Neural cell (in vitro differentiated cells): ENCODE results near the gene RGS9. TPM values are rescaled to one million over a fixed set of nuclear protein-coding genes. Genes with fewer than 3 reads are reported as not detected.

ENCODE experiments used
- H2AFZ ChIP-seq: fragments of 200-600, 300-800 bp; sonication (generic), shearing (Covaris generic); 2 replicates; pipeline ENCODE4 v1.6.0; 2014; ENCODE audit warnings: low read depth, mild to moderate bottlenecking, antibody characterized with exemption, low read length, moderate library complexity
- H3F3A ChIP-seq: fragments of 200-600 bp; shearing (Covaris generic); 2 replicates; pipeline ENCODE4 v1.6.1; 2016; ENCODE audit warnings: mild to moderate bottlenecking, moderate library complexity, mixed read lengths, antibody characterized with exemption, low read length; ENCODE audit not compliant: insufficient read depth, poor library complexity, severe bottlenecking
- H3K27ac ChIP-seq: fragments of 200-600, 300-800 bp; sonication (generic), shearing (Covaris generic); 2 replicates; pipeline ENCODE4 v1.5.1; 2014; ENCODE audit warnings: mild to moderate bottlenecking, low read length, moderate library complexity
- H3K27me3 ChIP-seq: fragments of 300-800, 200-600 bp; sonication (generic), shearing (Covaris generic); 2 replicates; pipeline ENCODE4 v1.6.0; 2014; ENCODE audit warnings: mild to moderate bottlenecking, low read depth, low read length, moderate library complexity; ENCODE audit not compliant: insufficient read depth
- H3K36me3 ChIP-seq: fragments of 300-800, 200-600 bp; sonication (generic), shearing (Covaris generic); 2 replicates; pipeline ENCODE4 v1.5.1; 2014; ENCODE audit warnings: mild to moderate bottlenecking, antibody characterized with exemption, low read length, moderate library complexity; ENCODE audit not compliant: insufficient read depth
- H3K4me2 ChIP-seq: fragments of 300-800, 200-600 bp; sonication (generic), shearing (Covaris generic); 2 replicates; pipeline ENCODE4 v1.6.0; 2014; ENCODE audit warnings: mild to moderate bottlenecking, low read length
- H3K4me3 ChIP-seq: fragments of 300-800, 200-600 bp; sonication (generic), shearing (Covaris generic); 2 replicates; pipeline ENCODE4 v1.5.1; 2014; ENCODE audit warnings: mild to moderate bottlenecking, low read length, moderate library complexity
- H3K79me2 ChIP-seq: fragments of 200-600 bp; shearing (Covaris generic); replicated peaks from 2 replicates; pipeline ENCODE4 v1.6.0; 2014; ENCODE audit warnings: mild to moderate bottlenecking, low read length, moderate library complexity; ENCODE audit not compliant: insufficient read depth
- H3K9ac ChIP-seq: fragments of 300-800, 200-600 bp; sonication (generic), shearing (Covaris generic); 2 replicates; pipeline ENCODE4 v1.6.1; 2016; ENCODE audit warnings: mild to moderate bottlenecking, low read length, mixed read lengths
- H3K9me2 ChIP-seq: fragments of 200-600 bp; shearing (Covaris generic); 2 replicates; pipeline ENCODE4 v1.6.1; 2016; ENCODE audit warnings: mild to moderate bottlenecking, low read length, mixed read lengths; ENCODE audit not compliant: insufficient read depth
- H3K9me3 ChIP-seq: fragments of 200-600, 300-800 bp; sonication (generic), shearing (Covaris generic); 2 replicates; pipeline ENCODE4 v1.6.1; 2016; ENCODE audit warnings: mild to moderate bottlenecking, mixed run types, low read length, moderate library complexity, mixed read lengths
- H4K20me1 ChIP-seq: fragments of 200-600 bp; shearing (Covaris generic); 2 replicates; pipeline ENCODE4 v1.6.1; 2016; ENCODE audit warnings: mild to moderate bottlenecking, mixed run types; ENCODE audit not compliant: insufficient read depth
- CTCF ChIP-seq: fragments of 450-650 bp; IDR thresholded peaks from 2 replicates; pipeline ENCODE4 v1.5.1; 2014; ENCODE audit warnings: antibody characterized with exemption, mild to moderate bottlenecking, moderate library complexity; ENCODE audit not compliant: poor library complexity, severe bottlenecking
- EP300 ChIP-seq: fragments of 450-650 bp; conservative IDR thresholded peaks from 2 replicates; pipeline ENCODE4 v1.6.1; 2014; ENCODE audit warnings: antibody characterized with exemption, mild to moderate bottlenecking, moderate library complexity; ENCODE audit not compliant: poor library complexity, severe bottlenecking
- EZH2 ChIP-seq: fragments of 200-600, 300-800 bp; shearing (Covaris generic), sonication (generic); IDR thresholded peaks from 2 replicates; pipeline ENCODE4 v1.6.1; 2014; ENCODE audit warnings: antibody characterized with exemption, low read length, borderline replicate concordance, mild to moderate bottlenecking; ENCODE audit not compliant: insufficient read depth, poor library complexity, severe bottlenecking
- MXI1 ChIP-seq: fragments of 450-650 bp; conservative IDR thresholded peaks from 2 replicates; pipeline ENCODE4 v1.6.1; 2014; ENCODE audit warnings: antibody characterized with exemption, mild to moderate bottlenecking; ENCODE audit not compliant: poor library complexity, severe bottlenecking
- POLR2AphosphoS5 ChIP-seq: IDR thresholded peaks from 2 replicates; pipeline ENCODE4 v1.6.1; 2012
- RAD21 ChIP-seq: fragments of 450-650 bp; conservative IDR thresholded peaks from 2 replicates; pipeline ENCODE4 v1.6.1; 2014; ENCODE audit warnings: antibody characterized with exemption, mild to moderate bottlenecking, moderate library complexity
- SMC3 ChIP-seq: fragments of 450-650 bp; conservative IDR thresholded peaks from 2 replicates; pipeline ENCODE4 v1.6.1; 2014; ENCODE audit warnings: antibody characterized with exemption, mild to moderate bottlenecking, moderate library complexity; ENCODE audit not compliant: poor library complexity
- TAF1 ChIP-seq: IDR thresholded peaks from 2 replicates; pipeline ENCODE4 v1.6.1; 2012; ENCODE audit warnings: low read depth
- polyA plus RNA-seq: library from polyadenylated mRNA; depleted of rRNA; stranded (reverse); fragments of >200 nt; gene quantifications from 2 replicates; pipeline ENCODE4 v1.2.3, GENCODE V29; 2014
- TF ChIP-seq, protein P1 (sequence below): IDR thresholded peaks from 2 replicates; pipeline ENCODE4 v1.6.1; 2012; ENCODE audit warnings: borderline replicate concordance

The RGS9 gene
- polyA plus RNA-seq, 1 donor from 2014 or later, result 6.8 TPM

DNA sequence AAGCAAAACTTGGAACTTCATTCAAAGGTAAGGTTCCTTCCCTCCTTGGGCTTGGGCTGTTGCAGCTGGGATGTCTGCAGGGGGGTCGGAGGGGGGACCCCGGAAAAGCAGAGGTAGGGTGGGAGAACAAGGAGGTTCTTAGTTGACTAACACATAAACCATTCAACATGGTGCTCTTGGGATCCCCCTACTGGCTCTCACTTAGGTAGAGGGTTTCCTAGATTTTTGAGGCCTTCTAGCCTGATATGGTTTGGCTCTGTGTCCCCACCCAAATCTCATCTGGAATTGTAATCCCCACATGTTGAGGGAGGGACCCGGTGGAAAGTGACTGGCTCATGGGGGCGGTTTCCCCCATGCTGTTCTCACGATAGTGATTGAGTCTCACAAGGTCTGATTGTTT lies 93.9 kb downstream of the RGS9 start:
- no peaks in the 10 kb centered on the region for H3K79me2 ChIP-seq
- TF ChIP-seq EP300 (no peak), CTCF (no peak), MXI1 (no peak), EZH2 (no peak), TAF1 (no peak), POLR2AphosphoS5 (no peak), RAD21 (no peak), SMC3 (no peak)
- TF ChIP-seq, protein P1, sequence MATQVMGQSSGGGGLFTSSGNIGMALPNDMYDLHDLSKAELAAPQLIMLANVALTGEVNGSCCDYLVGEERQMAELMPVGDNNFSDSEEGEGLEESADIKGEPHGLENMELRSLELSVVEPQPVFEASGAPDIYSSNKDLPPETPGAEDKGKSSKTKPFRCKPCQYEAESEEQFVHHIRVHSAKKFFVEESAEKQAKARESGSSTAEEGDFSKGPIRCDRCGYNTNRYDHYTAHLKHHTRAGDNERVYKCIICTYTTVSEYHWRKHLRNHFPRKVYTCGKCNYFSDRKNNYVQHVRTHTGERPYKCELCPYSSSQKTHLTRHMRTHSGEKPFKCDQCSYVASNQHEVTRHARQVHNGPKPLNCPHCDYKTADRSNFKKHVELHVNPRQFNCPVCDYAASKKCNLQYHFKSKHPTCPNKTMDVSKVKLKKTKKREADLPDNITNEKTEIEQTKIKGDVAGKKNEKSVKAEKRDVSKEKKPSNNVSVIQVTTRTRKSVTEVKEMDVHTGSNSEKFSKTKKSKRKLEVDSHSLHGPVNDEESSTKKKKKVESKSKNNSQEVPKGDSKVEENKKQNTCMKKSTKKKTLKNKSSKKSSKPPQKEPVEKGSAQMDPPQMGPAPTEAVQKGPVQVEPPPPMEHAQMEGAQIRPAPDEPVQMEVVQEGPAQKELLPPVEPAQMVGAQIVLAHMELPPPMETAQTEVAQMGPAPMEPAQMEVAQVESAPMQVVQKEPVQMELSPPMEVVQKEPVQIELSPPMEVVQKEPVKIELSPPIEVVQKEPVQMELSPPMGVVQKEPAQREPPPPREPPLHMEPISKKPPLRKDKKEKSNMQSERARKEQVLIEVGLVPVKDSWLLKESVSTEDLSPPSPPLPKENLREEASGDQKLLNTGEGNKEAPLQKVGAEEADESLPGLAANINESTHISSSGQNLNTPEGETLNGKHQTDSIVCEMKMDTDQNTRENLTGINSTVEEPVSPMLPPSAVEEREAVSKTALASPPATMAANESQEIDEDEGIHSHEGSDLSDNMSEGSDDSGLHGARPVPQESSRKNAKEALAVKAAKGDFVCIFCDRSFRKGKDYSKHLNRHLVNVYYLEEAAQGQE, result no peak
- H2AFZ ChIP-seq, result no peak overlapping the region
- H4K20me1 ChIP-seq, result no peaks in the 10 kb centered on the region
- H3K27ac ChIP-seq, result no peak overlapping the region
- H3K36me3 ChIP-seq, result no peaks in the 10 kb centered on the region
- H3K27me3 ChIP-seq, result no peaks in the 10 kb centered on the region
- no peaks in the 10 kb centered on the region for H3K9me2 ChIP-seq
- no peaks in the 10 kb centered on the region for H3F3A ChIP-seq
- no peak overlapping the region for H3K4me3 ChIP-seq
- no peak overlapping the region for H3K9ac ChIP-seq
- no peak overlapping the region for H3K4me2 ChIP-seq
- no peaks in the 10 kb centered on the region for H3K9me3 ChIP-seq

- Histone ChIP-seq H3K27me3 (no peaks in the 10 kb centered on the region), H2AFZ (no peak overlapping the region), H3K9me2 (no peaks in the 10 kb centered on the region), H3K27ac (no peak overlapping the region), H3K4me2 (no peak overlapping the region), H3K79me2 (no peaks in the 10 kb centered on the region), H3K9ac (no peak overlapping the region), H3K4me3 (no peak overlapping the region), H3F3A (no peaks in the 10 kb centered on the region), H3K36me3 (no peaks in the 10 kb centered on the region), H4K20me1 (no peaks in the 10 kb centered on the region), H3K9me3 (no peaks in the 10 kb centered on the region)
- no peak for TF ChIP-seq EP300
- TF ChIP-seq CTCF, result peak; percentile 92
- TF ChIP-seq RAD21, result peak; percentile 98
- TF ChIP-seq EZH2, result no peak
- peak; percentile 98 for TF ChIP-seq SMC3
- TF ChIP-seq TAF1, result no peak
- TF ChIP-seq POLR2AphosphoS5, result no peak
- TF ChIP-seq MXI1, result no peak
- TF ChIP-seq, protein P1, result no peak
Measured at GRCh38 chr17:65231662-65232335, 94.6 kb downstream of the RGS9 start.
